Brain microvascular endothelial cell (primary cell): Measurements from ENCODE around the gene ADAM22.
"Not testable (repeated sequence)": the region's sequence is repeated elsewhere in the genome, so short reads cannot be mapped to it uniquely, and the experiment has no call there.

ENCODE experiments used
- DNase-seq: peaks from one replicate; pipeline ENCODE4 v3.0.0-alpha.2; 2020
- H3K27ac ChIP-seq: fragments of 250-450 bp; sonication (Bioruptor Pico); 2 replicates; pipeline ENCODE4 v1.5.1; 2020; ENCODE audit warnings: mild to moderate bottlenecking, moderate library complexity
- H3K27me3 ChIP-seq: fragments of 250-450 bp; sonication (Bioruptor Pico); replicated peaks from 2 replicates; pipeline ENCODE4 v1.5.1; 2020; ENCODE audit warnings: mild to moderate bottlenecking
- H3K36me3 ChIP-seq: fragments of 250-450 bp; sonication (Bioruptor Pico); replicated peaks from 2 replicates; pipeline ENCODE4 v1.5.1; 2020; ENCODE audit warnings: mild to moderate bottlenecking
- H3K4me3 ChIP-seq: 2 replicates; pipeline ENCODE4 v1.5.1; 2011; ENCODE audit warnings: low read depth, mild to moderate bottlenecking, control low read depth, low read length, moderate library complexity
- in situ Hi-C: cut with HindIII; loops from 2 replicates; pipeline ENCODE4 v1.10.0; 2017; ENCODE audit warnings: low sequenced_read_pairs, low pct_ligation_motif_present
- TF ChIP-seq, protein P1 (sequence below): IDR thresholded peaks from 2 replicates; pipeline ENCODE4 v1.5.1; 2011; ENCODE audit warnings: low read depth, mild to moderate bottlenecking, moderate library complexity, low read length, control low read depth, inconsistent platforms; ENCODE audit errors: missing control alignments

The ADAM22 gene, protein sequence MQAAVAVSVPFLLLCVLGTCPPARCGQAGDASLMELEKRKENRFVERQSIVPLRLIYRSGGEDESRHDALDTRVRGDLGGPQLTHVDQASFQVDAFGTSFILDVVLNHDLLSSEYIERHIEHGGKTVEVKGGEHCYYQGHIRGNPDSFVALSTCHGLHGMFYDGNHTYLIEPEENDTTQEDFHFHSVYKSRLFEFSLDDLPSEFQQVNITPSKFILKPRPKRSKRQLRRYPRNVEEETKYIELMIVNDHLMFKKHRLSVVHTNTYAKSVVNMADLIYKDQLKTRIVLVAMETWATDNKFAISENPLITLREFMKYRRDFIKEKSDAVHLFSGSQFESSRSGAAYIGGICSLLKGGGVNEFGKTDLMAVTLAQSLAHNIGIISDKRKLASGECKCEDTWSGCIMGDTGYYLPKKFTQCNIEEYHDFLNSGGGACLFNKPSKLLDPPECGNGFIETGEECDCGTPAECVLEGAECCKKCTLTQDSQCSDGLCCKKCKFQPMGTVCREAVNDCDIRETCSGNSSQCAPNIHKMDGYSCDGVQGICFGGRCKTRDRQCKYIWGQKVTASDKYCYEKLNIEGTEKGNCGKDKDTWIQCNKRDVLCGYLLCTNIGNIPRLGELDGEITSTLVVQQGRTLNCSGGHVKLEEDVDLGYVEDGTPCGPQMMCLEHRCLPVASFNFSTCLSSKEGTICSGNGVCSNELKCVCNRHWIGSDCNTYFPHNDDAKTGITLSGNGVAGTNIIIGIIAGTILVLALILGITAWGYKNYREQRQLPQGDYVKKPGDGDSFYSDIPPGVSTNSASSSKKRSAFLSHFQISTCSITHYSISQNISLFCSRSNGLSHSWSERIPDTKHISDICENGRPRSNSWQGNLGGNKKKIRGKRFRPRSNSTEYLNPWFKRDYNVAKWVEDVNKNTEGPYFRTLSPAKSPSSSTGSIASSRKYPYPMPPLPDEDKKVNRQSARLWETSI

DNA sequence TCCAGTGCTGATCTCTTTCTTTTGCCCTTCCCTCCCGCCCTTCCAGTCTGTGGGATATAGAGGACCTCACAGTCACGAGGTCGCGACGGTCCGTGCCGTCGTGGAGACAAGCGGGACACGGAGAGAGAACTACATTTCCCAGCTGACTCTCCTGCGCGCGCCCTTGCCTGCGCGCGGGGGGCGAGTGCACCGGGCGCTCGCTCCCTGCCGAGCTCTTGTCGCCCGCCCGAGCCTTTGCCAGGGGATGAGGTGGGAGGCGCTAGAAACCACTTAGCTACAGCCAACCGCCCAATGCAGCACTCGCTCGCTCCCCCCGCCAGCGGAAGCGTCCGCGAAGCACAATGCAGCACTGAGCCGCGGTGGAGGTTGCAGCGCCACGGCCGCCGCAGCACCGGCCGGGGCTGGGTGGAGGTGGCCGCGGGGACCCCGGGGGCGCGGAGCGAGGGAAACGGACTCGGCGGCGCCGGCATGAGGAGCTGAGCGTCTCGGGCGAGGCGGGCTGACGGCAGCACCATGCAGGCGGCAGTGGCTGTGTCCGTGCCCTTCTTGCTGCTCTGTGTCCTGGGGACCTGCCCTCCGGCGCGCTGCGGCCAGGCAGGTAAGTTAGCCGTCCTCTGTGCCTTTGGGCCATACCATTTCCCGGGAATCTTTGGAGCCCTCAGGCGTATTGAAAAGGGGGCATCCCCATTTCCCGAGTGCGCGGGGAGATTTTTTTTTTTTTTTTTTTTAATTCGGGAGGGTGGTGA, at the start of gene ADAM22:
ADAM22 (plus strand) TSS at position 299 of the 746 bp plus-strand sequence; CDS start at position 514, 215 bp downstream.
- DNase-seq, result peak; percentile 67
- H3K27me3 ChIP-seq, result no peaks in the 10 kb centered on the region
- H3K27ac ChIP-seq, result no peak within 1 kb of the TSS
- H3K36me3 ChIP-seq, result no peaks in the 10 kb centered on the region
- TF ChIP-seq, protein P1, sequence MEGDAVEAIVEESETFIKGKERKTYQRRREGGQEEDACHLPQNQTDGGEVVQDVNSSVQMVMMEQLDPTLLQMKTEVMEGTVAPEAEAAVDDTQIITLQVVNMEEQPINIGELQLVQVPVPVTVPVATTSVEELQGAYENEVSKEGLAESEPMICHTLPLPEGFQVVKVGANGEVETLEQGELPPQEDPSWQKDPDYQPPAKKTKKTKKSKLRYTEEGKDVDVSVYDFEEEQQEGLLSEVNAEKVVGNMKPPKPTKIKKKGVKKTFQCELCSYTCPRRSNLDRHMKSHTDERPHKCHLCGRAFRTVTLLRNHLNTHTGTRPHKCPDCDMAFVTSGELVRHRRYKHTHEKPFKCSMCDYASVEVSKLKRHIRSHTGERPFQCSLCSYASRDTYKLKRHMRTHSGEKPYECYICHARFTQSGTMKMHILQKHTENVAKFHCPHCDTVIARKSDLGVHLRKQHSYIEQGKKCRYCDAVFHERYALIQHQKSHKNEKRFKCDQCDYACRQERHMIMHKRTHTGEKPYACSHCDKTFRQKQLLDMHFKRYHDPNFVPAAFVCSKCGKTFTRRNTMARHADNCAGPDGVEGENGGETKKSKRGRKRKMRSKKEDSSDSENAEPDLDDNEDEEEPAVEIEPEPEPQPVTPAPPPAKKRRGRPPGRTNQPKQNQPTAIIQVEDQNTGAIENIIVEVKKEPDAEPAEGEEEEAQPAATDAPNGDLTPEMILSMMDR, result no peak
- peak within 1 kb of the TSS; percentile 71 for H3K4me3 ChIP-seq
- in situ Hi-C loops, result no loop called here

DNA sequence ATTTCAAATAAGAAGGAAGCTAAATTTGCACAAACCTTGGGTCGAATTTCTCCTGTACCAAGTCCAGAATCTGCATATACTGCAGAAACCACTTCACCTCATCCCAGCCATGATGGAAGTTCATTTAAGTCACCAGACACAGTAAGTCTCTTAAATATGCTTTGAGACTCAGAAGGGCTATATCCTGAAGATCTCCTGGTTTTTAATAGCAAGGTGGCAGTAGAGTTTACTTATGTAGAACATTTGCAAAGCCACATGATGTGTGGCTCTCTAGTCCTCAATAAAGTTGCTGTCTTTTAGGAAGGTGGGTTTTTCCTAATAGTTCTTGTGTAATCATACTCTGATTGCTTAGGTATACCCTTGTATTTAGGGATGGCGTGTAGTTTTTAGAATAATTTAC, 49.0 kb upstream of the ADAM22 start:
- Histone ChIP-seq H3K4me3 (no peak overlapping the region), H3K36me3 (peaks cover 6% of the 10 kb centered on the region), H3K27ac (no peak overlapping the region), H3K27me3 (no peaks in the 10 kb centered on the region)
- in situ Hi-C loops, result no loop called here
- TF ChIP-seq, protein P1, result no peak
- no peak for DNase-seq

DNA sequence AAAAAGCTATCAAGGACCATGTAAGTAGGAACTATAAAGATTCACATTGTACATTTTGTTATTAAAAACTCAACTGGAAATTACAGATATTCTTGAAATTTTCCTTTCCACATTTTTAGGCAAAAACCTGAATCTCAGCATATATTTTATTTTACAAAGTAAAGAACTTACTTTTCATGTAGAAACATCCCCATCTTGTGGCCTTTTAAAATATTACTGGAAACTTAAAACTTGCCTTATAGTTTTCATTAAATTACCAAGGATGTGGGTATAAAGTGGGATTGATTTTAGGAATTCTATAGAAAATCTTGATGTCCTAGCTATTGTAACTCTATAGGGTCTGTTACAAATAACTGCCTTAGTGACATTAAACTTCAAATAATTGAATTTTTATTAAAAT, 47.2 kb upstream of the ADAM22 start:
- H3K27ac ChIP-seq, result no peak overlapping the region
- DNase-seq, result no peak
- no peaks in the 10 kb centered on the region for H3K27me3 ChIP-seq
- in situ Hi-C loops, result no loop called here
- peaks cover 6% of the 10 kb centered on the region for H3K36me3 ChIP-seq
- no peak overlapping the region for H3K4me3 ChIP-seq
- TF ChIP-seq, protein P1, result no peak

DNA sequence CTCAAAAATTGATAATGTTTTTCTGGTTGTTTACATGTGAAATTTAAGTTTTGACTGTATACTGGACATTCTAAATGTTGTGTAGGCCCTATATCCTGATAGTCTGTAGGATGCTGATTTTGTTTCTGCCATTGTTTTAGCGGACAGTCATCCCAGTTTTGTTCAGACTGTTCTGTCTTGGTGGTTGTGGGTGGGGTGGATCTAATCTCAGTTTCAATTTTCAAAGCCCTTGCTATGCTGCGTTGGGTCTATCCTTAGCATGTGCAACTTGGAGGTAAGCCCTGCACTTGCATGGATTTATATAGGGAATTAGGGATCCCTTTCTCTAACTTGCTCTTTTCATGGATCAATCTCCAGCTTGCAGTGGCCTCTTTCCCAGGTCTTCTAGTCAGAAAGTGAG, 38.7 kb upstream of the ADAM22 start:
- in situ Hi-C loops, result no loop called here
- H3K36me3 ChIP-seq, result no peaks in the 10 kb centered on the region

DNA sequence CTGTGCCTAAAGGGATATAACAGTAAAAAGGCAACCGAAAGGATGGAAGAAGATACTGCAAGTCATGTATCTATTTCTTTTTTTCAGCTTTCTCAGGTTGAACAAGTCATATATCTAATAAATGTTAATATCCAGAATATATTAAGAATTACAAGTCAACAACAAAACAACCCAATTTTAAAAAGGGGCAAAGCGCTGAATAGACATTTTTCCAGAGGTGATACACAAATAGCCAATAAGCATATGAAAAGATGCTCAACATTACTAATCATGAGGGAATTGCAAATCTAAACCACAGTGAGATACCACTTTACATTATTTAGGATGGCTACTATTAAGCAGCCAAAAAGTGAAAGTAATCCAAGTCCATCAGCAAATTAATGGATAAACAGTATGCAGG, 34.8 kb upstream of the ADAM22 start:
- TF ChIP-seq, protein P1, result no peak
- Histone ChIP-seq H3K27me3 (no peaks in the 10 kb centered on the region), H3K4me3 (no peak overlapping the region), H3K36me3 (no peaks in the 10 kb centered on the region), H3K27ac (no peak overlapping the region)
- DNase-seq, result no peak
- in situ Hi-C loops, result no loop called here

More for the DNA sequence above, 38.7 kb upstream of the ADAM22 start:
- Histone ChIP-seq H3K27me3 (no peaks in the 10 kb centered on the region), H3K27ac (no peak overlapping the region), H3K4me3 (no peak overlapping the region)
- TF ChIP-seq, protein P1, result no peak
- no peak for DNase-seq

DNA sequence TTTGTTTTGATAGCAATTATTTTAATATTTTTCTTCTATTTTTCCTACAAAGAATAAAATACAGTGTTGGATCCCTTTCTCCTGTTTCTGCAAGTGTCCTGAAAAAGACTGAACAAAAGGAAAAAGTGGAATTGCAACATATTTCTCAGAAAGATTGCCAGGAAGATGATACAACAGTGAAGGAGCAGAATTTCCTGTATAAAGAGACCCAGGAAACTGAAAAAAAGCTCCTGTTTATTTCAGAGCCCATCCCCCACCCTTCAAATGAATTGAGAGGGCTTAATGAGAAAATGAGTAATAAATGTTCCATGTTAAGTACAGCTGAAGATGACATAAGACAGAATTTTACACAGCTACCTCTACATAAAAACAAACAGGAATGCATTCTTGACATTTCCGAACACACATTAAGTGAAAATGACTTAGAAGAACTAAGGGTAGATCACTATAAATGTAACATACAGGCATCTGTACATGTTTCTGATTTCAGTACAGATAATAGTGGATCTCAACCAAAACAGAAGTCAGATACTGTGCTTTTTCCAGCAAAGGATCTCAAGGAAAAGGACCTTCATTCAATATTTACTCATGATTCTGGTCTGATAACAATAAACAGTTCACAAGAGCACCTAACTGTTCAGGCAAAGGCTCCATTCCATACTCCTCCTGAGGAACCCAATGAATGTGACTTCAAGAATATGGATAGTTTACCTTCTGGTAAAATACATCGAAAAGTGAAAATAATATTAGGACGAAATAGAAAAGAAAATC, 26.7 kb upstream of the ADAM22 start:
- in situ Hi-C loops, H3K27me3 ChIP-seq, DNase-seq, H3K27ac ChIP-seq, H3K4me3 ChIP-seq, H3K36me3 ChIP-seq: not testable (repeated sequence)

DNA sequence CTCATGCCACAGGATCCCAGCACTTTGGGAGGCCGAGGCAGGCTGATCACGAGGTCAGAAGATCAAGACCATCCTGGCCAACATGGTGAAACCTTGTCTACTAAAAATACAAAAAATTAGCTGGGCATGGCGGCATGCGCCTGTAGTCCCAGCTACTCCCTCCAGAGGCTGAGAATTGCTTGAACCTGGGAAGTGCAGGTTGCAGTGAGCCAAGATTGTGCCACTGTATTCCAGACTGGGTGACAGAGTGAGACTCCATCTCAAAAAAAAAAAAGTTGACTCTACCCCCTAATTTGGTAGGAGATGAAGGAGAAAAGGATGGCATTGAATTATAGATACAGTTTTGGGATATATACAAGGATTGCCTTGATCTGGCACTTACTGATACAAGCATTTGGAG, 25.2 kb upstream of the ADAM22 start:
- in situ Hi-C loops, DNase-seq, H3K4me3 ChIP-seq, H3K27ac ChIP-seq, H3K27me3 ChIP-seq, H3K36me3 ChIP-seq: not testable (repeated sequence)
